ENCODE measurements around the gene TLCD5. TPM values are rescaled to one million over a fixed set of nuclear protein-coding genes. Genes with fewer than 3 reads are reported as not detected.

TLCD5 gene
- total and polyA plus RNA-seq, 2 donors (not counting 1 experiment from before 2014, with no cell fraction given): 13.2 to 17.0 TPM

- Histone ChIP-seq H3K9ac (ENCODE audit: insufficient read depth, low read length) (no peak overlapping the region), H3K79me2 (ENCODE audit: control insufficient read depth, insufficient read depth, low read length) (peaks cover 96% of the 10 kb centered on the region), H3K36me3 (ENCODE audit: control insufficient read depth, insufficient read depth, low read length) (no peaks in the 10 kb centered on the region), H3K9me3 (ENCODE audit: control insufficient read depth, insufficient read depth, low read depth, low read length) (no peaks in the 10 kb centered on the region), H4K20me1 (ENCODE audit: control insufficient read depth, extremely low read depth, insufficient read depth, low read length) (peaks cover 7% of the 10 kb centered on the region), H3K27me3 (ENCODE audit: control insufficient read depth, insufficient read depth, low read length) (no peaks in the 10 kb centered on the region), H2AFZ (ENCODE audit: low read length) (no peak overlapping the region), H3K27ac (ENCODE audit: insufficient read depth, low read length) (no peak overlapping the region), H3K4me3 (replicated peaks in 1 of 4; ENCODE audit: control extremely low read depth in 1 of 4, insufficient read depth in 1 of 4, low read depth in 3 of 4, low read length in 4 of 4) (no peak overlapping the region), H3K4me2 (ENCODE audit: extremely low read depth, insufficient read depth, low read length) (no peak overlapping the region), H3K4me1 (ENCODE audit: control insufficient read depth, extremely low read depth, insufficient read depth, low read length) (peaks cover 15% of the 10 kb centered on the region)
- peak; percentile 52 to 72 for DNase-seq (ENCODE audit: low read depth in 2 of 2)
- TF ChIP-seq CTCF (conservative IDR thresholded peaks at IDR 0.05 in 1 of 2, IDR thresholded peaks at IDR 0.05 in 1 of 2; ENCODE audit: low read depth in 1 of 2, low read length in 2 of 2) (no peak), EZH2 (IDR thresholded peaks at IDR 0.05; ENCODE audit: low read length, missing control alignments) (no peak)
These were observed 19.4 kb downstream of the TLCD5 start for GRCh38 chr11:120344302-120345004.

- peaks cover 4% of the 10 kb centered on the region for H4K20me1 ChIP-seq (ENCODE audit: control insufficient read depth, extremely low read depth, insufficient read depth, low read length)
- H3K27ac ChIP-seq (ENCODE audit: insufficient read depth, low read length): no peak overlapping the region
These were observed 21.1 kb downstream of the TLCD5 start for GRCh38 chr11:120346233-120346632.

GRCh38 chr11:120350637-120351036 is 25.5 kb downstream of the TLCD5 start:
- H3K4me3 ChIP-seq (replicated peaks in 1 of 4; ENCODE audit: control extremely low read depth in 1 of 4, insufficient read depth in 1 of 4, low read depth in 3 of 4, low read length in 4 of 4): no peak overlapping the region
- no peaks in the 10 kb centered on the region for H3K27me3 ChIP-seq (ENCODE audit: control insufficient read depth, insufficient read depth, low read length)
- no peak overlapping the region for H3K4me2 ChIP-seq (ENCODE audit: extremely low read depth, insufficient read depth, low read length)
- H3K9ac ChIP-seq (ENCODE audit: insufficient read depth, low read length): no peak overlapping the region
- no peak for DNase-seq (ENCODE audit: low read depth in 2 of 2)
- peaks cover 16% of the 10 kb centered on the region for H3K4me1 ChIP-seq (ENCODE audit: control insufficient read depth, extremely low read depth, insufficient read depth, low read length)
- H3K27ac ChIP-seq (ENCODE audit: insufficient read depth, low read length): no peak overlapping the region
- H2AFZ ChIP-seq (ENCODE audit: low read length): no peak overlapping the region
- peaks cover 94% of the 10 kb centered on the region for H3K79me2 ChIP-seq (ENCODE audit: control insufficient read depth, insufficient read depth, low read length)
- no peaks in the 10 kb centered on the region for H3K36me3 ChIP-seq (ENCODE audit: control insufficient read depth, insufficient read depth, low read length)
- no peak for TF ChIP-seq CTCF (conservative IDR thresholded peaks at IDR 0.05 in 1 of 2, IDR thresholded peaks at IDR 0.05 in 1 of 2; ENCODE audit: low read depth in 1 of 2, low read length in 2 of 2)
- TF ChIP-seq EZH2 (IDR thresholded peaks at IDR 0.05; ENCODE audit: low read length, missing control alignments): no peak
- H4K20me1 ChIP-seq (ENCODE audit: control insufficient read depth, extremely low read depth, insufficient read depth, low read length): peaks cover 3% of the 10 kb centered on the region
- H3K9me3 ChIP-seq (ENCODE audit: control insufficient read depth, insufficient read depth, low read depth, low read length): no peaks in the 10 kb centered on the region

More at GRCh38 chr11:120346233-120346632, 21.1 kb downstream of the TLCD5 start:
- H3K4me1 ChIP-seq (ENCODE audit: control insufficient read depth, extremely low read depth, insufficient read depth, low read length): peaks cover 15% of the 10 kb centered on the region
- H3K79me2 ChIP-seq (ENCODE audit: control insufficient read depth, insufficient read depth, low read length): peaks cover 95% of the 10 kb centered on the region
- no peak overlapping the region for H3K4me3 ChIP-seq (replicated peaks in 1 of 4; ENCODE audit: control extremely low read depth in 1 of 4, insufficient read depth in 1 of 4, low read depth in 3 of 4, low read length in 4 of 4)
- no peak overlapping the region for H2AFZ ChIP-seq (ENCODE audit: low read length)
- H3K36me3 ChIP-seq (ENCODE audit: control insufficient read depth, insufficient read depth, low read length): no peaks in the 10 kb centered on the region
- H3K27me3 ChIP-seq (ENCODE audit: control insufficient read depth, insufficient read depth, low read length): no peaks in the 10 kb centered on the region
- H3K4me2 ChIP-seq (ENCODE audit: extremely low read depth, insufficient read depth, low read length): peak overlapping the region; percentile 52
- H3K9me3 ChIP-seq (ENCODE audit: control insufficient read depth, insufficient read depth, low read depth, low read length): no peaks in the 10 kb centered on the region
- H3K9ac ChIP-seq (ENCODE audit: insufficient read depth, low read length): no peak overlapping the region
- TF ChIP-seq EZH2 (IDR thresholded peaks at IDR 0.05; ENCODE audit: low read length, missing control alignments) (no peak), CTCF (conservative IDR thresholded peaks at IDR 0.05 in 1 of 2, IDR thresholded peaks at IDR 0.05 in 1 of 2; ENCODE audit: low read depth in 1 of 2, low read length in 2 of 2) (no peak)
- no peak for DNase-seq (ENCODE audit: low read depth in 2 of 2)
